GM19035 (cell line): ENCODE data around the gene MYO1D.
"Not testable (repeated sequence)": the region's sequence is repeated elsewhere in the genome, so short reads cannot be mapped to it uniquely, and the experiment has no call there.

ENCODE experiments used
- ATAC-seq: cut with Tn5 transposase; IDR thresholded peaks from one replicate; pipeline ENCODE4 v1.9.1; 2021; ENCODE audit not compliant: unreplicated experiment

The MYO1D gene

GRCh38 chr17:32477220-32477619, 399.7 kb downstream of the MYO1D start:
- ATAC-seq: no peak

DNA sequence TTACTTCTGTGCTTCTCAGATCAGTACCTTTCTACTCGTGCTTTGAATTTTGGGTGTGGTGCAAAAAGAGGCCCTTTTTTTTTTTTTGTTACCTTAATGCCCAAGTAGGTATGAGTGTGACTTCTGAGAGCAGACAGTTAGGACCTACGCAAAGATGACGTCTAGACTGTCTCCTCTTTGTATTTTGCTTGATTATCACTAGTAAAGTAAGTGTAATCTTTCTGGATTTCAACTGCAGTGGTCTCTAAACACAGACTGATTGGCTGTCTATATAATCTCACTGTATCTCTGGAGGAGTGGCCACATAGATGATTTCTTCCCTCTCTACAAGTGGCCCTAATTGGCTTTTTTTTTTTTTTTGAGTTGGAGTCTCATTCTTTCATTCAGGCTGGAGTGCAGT, 401.7 kb downstream of the MYO1D start:
- no peak for ATAC-seq

DNA sequence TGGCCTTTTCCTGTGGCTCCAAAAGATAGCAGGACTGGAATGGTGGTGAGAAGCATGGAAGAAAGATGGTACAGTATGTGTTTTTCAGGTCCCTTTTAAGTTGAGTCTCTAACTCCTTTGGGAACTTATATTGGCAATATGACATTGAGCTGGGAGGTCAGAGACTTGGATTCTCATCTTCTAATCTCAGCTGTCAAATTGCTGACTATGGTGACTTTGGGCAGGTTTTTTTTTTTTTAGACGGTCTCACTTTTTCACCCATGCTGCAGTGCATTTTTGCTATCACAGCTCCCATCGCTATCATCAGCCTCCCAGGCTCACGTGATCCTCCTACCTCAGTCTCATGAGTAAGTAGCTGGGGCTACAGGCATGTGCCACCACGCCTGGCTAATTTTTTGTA, 405.3 kb downstream of the MYO1D start:
- ATAC-seq: no peak

DNA sequence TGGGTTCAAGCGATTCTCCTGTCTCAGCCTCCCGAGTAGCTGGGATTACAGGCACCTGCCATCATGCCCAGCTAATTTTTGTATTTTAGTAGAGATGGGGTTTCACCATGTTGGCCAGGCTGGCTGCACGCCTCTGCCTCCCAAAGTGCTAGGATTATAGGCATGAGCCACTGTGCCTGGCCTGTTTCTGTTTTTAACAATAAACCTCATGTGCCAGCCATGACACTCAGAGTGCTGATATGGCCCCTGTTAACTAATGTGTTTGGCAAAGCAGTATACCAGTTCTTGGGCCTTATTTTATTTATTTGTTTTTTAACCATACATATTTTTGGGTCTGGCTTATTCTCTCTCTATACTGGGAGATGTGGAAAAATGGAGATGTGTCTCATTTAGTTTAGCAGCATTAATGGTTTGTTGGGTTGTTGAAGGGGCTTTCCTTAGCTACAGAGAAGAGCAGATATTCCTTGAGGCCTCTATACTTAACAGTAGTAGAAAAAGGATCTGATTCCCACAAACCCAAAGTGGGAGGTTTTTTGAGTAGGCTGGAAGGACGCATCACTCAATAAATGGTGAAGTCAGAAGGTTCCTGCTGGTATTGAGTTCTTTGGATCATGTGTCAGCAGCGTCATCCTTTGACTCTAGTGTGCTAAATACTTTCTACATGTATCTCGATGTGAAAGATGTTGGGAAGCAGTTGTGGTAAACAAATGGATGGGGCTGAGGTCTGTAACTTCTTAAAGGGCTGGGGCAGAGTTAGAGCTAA, 406.3 kb downstream of the MYO1D start:
- ATAC-seq: no peak

- ATAC-seq: no peak
These were observed 409.0 kb downstream of the MYO1D start for GRCh38 chr17:32467949-32468348.

GRCh38 chr17:32464374-32464773, 412.6 kb downstream of the MYO1D start:
- no peak for ATAC-seq

- no peak for ATAC-seq
These were observed 413.6 kb downstream of the MYO1D start for GRCh38 chr17:32463304-32463703.

DNA sequence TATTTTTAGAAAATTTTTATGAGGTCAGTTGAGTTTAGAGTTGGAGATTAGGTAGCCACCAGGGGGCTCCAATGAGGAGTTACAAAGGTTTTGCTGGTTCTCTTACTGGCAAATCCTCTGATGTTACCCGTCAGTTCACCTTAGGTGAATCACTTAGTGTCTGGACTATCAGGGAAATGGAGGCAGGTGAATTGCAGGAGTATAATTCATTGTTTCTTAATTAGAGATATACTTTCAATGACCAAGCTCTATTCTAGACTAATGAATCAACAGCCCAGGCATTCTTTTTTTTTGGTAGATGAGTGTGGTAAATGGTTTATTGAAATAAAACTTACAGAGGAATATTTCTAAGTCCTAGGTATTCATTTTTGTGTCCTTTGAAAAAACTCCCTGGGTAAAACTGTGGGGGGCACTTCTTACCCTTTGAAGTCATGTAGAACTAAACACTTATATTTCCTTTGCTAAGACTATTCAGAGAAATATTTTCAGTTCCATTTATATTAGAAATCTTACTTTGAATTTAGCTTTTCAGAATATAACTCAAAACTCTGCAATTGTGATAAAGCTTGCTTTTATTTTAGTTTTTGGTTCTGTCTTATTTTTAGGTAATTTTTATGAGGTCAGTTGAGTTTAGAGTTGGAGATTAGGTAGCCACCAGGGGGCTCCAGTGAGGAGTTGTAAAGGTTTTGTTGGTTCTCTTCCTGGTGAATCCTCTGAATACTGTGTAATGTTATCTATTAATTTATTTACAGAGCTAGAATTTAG, 414.9 kb downstream of the MYO1D start:
- no peak for ATAC-seq

DNA sequence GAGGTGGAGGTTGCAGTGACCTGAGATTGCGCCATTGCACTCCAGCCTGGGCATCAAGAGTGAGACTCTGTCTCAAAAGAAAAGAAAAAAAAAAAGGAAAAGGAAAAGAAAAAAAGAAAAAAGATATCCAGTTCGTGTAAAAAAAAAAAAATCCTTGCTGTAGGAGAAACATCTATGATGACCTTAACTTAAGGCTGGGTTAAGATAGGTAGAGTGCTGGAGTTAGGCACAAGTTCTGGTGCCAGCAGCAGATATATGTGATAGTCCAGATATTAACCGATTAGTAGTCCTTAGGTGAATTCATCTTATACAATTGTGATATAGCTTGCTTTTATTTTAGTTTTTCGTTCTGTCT, 415.4 kb downstream of the MYO1D start:
- ATAC-seq: no peak

- ATAC-seq: no peak
These were observed 416.9 kb downstream of the MYO1D start for GRCh38 chr17:32460054-32460453.

- ATAC-seq: no peak
These were observed 418.6 kb downstream of the MYO1D start for GRCh38 chr17:32458371-32458770.

GRCh38 chr17:32453370-32453769, 423.6 kb downstream of the MYO1D start:
- ATAC-seq: no peak

DNA sequence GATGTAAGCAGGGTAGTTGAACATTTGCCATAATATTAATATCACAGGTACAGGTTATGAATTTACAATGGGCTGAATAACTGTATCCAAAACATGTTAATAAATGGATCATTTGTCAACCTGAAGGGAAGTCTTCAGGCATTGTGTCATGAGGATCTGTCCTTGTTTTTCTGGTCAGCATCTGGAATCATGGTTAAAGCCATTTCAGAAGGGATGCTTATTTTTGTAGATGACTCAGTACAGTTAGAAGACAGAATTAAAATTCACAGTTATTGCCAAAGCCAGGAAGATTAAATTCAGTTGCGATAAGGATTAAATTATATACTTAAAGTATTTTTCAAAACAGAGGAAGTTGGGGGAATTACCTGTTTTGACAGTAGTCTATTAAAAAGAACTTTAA, 424.6 kb downstream of the MYO1D start:
- no peak for ATAC-seq

DNA sequence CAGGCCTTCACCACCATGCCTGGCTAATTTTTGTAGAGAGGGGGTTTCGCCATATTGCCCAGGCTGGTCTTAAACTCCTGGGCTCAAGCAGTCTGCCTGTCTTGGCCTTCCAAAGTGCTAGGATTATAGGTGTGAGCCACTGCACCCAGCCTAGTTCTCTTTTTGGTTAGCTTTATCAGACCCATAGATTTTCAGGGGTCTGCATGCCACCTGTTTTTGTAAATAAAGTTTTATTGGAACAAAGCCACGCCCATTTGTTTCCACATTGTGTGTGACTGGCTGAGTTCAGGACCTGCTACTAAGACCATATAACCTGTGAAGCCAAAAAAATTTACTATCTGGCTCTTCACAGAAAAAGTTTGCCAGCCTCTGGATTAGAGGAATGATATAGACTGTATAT, 425.0 kb downstream of the MYO1D start:
- no peak for ATAC-seq

DNA sequence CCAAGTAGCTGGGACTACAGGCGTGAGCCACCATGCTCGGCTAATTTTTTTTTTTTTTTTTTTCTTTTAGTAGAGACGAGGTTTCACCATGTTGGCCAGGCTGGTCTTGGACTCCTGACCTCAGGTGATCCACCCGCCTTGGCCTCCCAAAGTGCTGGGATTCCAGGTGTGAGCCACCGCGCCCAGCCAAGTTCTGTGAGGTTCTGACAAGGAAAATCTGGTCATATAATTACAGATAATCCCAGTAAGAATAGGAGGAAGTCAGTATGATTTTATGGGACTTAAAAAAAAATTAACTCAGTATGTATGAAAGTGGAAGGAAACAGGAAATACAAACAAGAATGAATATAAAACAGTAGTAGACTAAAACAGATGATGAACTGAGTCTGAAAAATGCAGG, 426.5 kb downstream of the MYO1D start:
- not testable (repeated sequence) for ATAC-seq

DNA sequence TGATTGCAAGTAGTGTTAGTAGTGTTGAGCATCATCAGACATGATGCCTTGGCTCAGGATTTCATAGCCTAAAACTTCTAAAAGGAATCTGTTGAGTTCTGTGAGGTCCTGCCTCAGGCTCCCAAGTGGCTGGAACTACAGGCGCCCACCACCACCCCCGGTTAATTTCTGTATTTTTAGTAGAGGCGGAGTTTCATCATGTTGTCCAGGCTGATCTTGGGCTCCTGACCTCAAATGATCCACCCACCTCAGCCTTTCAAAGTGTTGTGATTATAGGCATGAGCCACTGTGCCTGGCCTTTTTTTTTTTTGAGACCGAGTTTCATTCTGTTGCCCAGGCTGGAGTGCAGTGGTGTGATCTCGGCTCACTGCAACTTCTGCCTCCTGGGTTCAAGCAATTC, 427.0 kb downstream of the MYO1D start:
- no peak for ATAC-seq

GRCh38 chr17:32446949-32447348, 430.0 kb downstream of the MYO1D start:
- no peak for ATAC-seq

DNA sequence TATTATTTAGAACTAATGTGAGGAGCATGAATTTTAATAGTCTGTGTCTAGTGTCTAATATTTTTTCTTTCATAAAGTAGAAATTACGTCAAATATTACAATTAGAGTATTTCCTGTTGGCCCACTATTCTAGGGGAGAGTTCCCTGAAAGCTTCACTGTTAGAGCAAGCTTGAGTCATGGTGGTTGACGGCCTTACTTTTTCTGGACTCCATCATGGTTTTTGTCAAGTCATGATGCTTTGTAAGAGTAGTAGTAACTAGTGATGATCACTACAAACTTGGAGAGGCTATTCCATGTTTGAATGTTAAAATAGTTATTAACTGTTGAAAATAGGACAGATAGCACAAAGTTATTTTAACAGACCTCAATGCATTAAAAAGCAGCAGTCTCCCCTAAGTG, 431.0 kb downstream of the MYO1D start:
- ATAC-seq: no peak

DNA sequence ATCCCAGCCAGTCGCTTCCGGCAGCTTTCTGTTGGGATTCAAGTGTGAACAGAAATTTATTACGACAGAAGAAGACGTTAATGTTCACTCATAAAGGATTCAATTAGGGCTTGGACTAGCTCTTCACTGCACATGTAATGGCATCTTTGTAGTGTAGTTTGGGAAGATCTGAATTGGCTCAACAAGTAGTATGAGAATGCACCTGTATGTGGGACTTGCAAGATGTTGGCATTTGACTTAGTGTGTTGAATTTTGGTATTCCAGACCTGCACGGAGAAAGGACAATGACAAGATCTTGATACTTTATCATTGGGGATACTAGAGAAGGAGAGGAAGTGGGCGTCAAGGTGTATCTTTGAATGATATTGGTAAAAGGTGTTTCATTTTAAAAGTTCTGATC, 431.4 kb downstream of the MYO1D start:
- ATAC-seq: no peak

DNA sequence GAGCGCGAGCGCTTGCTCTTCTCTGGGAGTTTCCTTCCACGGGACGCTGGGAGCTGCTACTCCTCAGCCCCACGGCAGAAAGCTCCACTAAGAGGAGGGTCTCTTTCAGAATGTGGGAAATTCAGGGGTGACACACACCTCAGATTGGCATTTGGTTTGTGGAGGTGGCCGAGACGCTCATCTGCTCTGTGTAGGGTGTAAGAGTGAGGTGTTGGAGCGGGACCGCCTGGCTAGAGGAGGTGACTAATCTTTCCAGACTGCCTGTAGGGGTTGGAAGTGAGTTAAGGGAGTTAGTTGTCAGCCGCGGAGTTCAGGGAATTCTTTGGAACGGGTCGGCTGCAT, 431.9 kb downstream of the MYO1D start:
- peak; percentile 11 for ATAC-seq

- peak; percentile 93 for ATAC-seq
These were observed 432.4 kb downstream of the MYO1D start, which contains the start of gene PSMD11 for GRCh38 chr17:32444301-32445073. Gene PSMD11 (plus strand): TSS chr17:32444510. CDS start chr17:32444524, 14 bp downstream.

DNA sequence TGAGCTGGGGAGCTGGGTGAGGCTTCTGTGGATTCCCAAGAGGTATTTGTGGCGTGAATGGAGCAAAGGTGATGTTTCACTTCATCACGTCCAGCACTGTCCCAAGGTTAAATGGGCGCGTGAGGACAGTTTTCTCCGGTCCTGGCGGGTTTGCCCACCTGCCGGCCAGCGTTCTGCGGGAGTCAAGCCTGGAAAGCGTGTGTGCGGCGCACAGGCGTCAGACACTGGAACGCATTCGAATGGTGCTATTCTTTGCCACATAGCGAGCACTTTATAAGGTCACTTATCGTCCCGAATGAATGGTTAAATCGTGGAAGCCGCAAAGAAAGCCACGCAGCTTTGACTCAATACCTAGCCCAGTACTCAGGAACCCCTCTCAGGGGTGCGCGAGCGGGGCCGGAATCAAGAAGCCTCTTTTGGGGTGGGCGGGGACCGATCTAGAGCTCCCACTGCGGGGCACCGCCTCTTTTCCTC, 433.1 kb downstream of the MYO1D start:
- no peak for ATAC-seq
